Inferior parietal cortex (tissue), 1 donor: Measurements from ENCODE around the gene SLC44A3.

Experiments used
- DNase-seq: peaks from one replicate; pipeline ENCODE4 v3.0.0-alpha.2; 2016; ENCODE audit errors: extremely low spot score

Gene SLC44A3

GRCh38 chr1:94907136-94907535 is 87.0 kb downstream of the SLC44A3 start:
- no peak for DNase-seq

DNA sequence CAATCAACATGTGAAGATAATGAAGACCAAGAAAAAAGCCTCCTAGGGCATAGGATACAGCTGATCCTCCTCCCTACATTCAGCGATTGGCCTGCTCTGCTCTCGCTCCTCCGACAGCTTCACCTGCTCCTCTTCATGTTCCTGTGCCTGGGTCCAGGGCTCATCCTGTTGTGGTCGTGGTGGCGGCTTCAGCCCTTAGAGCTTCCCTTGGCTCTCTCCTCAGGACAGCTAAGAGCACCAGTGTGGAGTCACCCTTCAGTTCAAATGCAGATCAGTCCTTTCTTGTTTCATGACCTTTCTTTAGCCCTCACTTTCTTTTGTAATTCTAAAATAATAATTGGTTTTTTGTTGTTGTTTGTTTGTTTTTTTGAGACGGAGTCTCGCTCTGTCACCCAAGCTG is 88.0 kb downstream of the SLC44A3 start:
- DNase-seq = no peak

DNA sequence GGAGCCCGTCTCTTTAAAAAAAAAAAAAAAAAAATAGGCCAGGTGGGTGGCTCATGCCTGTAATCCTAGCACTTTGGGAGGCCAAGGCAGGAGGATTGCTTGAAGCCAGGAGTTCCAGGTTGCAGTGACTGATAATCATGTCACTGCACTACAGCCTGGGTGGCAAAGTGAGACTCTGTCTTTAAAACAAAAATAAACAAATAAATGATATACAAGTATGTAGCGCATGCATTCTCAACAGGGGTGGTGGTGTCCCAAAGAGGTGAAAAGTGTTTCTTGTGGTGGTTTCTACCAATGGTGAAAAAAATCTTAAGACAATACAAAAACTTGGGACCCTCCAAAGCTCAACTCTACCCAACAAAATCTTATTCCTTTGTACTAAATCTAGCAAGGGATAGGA is 88.8 kb downstream of the SLC44A3 start:
- DNase-seq = no peak

GRCh38 chr1:94909486-94909885 is 89.3 kb downstream of the SLC44A3 start:
- no peak for DNase-seq

DNA sequence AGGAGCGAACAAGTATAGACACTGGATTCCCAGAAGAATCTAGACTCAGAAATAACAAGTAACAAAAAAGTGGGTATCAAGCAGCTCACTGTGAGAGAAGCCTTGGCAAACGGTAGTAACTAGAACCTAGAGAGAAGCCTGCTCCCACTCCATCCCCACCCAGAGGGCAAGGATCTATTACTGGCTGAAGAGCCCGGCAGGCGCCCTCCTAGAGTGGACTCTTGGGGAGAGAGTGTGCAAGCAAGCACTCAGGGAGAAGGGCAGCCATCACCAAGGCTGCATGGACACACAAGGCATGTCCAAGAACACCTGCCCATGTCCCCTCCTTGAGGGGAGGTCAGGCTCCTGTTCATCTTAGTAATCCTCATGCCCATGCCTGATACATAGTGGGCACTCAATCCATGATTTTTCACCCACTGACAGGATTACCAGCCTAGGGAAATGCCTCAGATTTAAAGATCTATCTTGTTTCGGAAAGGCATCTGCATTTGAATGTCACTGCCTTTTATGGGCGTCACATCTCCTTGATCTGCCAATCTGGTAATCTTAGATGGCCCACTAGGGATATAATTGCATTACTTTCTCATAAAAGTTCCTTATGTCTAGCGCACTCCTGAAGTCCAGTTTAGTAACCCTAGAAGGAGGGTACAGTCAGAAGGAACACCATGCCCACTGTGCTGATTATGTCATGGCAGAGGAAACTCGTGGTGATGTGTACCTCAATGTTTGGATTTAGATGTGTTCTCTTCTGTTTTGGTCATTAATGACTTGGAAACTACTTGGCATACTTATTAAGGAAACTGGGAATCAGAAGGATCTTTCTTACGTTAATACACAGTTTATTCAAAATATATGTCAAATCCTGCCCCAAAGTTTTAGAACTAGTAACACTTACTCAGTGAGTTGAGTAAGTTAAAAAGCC is 92.4 kb downstream of the SLC44A3 start:
- no peak for DNase-seq

DNA sequence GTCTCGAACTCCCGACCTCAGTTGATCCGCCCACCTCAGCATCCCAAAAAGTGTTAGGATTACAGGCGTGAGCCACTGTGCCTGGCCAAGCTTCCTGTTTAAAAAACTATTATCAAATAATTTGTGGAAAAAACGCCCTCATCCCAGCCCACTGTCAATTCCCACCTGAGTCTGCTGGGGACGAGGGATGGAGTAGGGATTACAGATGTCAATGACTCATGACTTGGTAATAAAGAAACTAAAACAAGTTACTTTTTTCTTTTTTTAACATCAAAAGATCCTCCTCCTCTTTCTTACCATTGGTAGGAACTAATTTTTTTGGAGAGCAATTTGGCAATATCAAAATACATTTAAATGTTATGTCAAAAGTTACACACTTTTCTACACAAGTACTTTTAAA is 97.1 kb downstream of the SLC44A3 start:
- DNase-seq = no peak

GRCh38 chr1:94919241-94920030 is 99.3 kb downstream of the SLC44A3 start:
- no peak for DNase-seq

DNA sequence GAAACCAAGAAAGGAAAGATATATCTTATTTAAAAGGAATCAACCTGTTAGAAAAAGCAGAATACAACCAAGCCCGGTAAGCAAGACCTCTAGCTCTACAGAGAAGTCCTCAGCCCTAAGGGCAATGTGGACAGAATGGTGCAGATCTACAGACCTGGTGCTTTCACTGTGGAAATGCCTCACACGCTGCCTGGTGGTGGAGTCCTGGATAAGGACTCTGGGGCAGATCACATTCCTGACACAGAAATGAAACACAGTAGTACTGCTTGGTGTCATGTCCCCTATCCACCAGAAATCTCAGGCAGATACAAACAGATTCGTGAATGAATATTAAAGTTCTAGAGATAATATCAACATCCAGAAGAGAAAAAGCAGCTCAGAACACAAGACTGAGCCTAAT is 99.9 kb downstream of the SLC44A3 start:
- DNase-seq = no peak

DNA sequence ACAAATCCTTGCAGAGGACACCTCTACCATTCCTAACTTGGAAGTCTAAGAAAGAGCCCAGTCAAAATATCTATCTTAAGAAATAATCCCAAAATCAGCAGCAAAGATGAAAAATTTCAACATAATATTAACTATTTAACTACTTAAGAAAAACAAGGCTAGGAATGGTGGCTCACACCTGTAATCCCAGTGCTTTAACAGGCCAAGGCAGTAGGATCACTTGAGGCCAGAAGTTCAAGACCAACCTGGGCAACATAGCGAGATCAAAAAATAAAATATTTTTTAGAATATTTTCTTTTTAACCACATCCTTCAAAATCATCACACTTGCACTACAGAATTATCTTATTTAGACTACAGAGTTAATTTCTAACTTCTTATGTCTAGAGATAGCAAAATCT is 101.8 kb downstream of the SLC44A3 start:
- DNase-seq = no peak

DNA sequence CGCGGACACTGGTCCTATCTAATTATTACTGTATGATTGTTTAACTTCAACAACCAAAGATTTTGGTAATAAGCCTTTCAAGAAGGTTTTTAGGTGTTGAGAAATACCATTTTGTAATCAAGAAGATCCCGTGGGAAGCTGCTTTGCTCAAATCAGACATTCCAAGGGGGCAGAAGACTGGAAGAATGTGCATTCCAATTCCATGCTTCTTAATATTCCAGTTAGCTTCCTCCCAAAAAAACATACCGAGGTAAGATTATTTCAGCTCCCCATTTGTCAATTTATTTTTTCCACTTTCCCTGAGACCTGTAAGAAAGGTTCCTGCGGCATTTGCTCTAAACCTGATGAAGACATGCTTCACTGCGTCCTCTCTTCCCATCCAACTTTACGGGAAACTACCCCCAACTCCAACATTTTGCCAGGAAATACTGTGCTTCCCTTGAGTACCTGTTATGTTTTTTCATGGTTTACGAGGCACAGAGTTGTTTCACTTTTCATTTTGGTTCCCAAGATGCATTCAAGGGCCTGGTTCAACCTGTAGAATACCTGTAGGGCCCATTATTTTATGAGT is 102.7 kb downstream of the SLC44A3 start:
- DNase-seq = no peak

DNA sequence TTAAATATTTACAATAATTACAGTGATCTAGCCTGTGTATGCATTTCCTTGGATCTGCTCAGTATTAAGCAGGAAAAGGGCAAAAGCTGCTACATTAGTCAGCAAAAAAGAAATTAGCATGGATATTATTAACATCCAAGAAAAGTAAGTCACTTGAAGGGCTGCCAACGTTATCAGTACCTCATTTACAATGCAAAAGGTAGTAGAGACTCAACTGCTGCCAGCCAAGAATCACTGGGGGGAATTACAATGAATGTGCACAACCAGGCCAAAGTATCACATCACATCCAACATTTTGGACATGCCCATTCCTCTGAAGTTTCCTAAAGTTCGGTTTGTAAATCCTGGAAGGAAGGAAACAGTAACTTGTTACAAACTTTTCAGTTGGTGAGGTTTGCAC is 104.8 kb downstream of the SLC44A3 start:
- peak; percentile 22 for DNase-seq

- DNase-seq = peak; percentile 71
Measured at GRCh38 chr1:94925561-94926125, 105.5 kb downstream of the SLC44A3 start.

- DNase-seq = peak; percentile 60
Measured at GRCh38 chr1:94926126-94926914, 106.2 kb downstream of the SLC44A3 start.

- DNase-seq = peak; percentile 86
Measured at GRCh38 chr1:94926915-94927404, 106.8 kb downstream of the SLC44A3 start, which contains the start of gene CNN3. TSS of gene CNN3 (minus strand) at chr1:94927110. CDS start at chr1:94926894, 216 bp downstream.

DNA sequence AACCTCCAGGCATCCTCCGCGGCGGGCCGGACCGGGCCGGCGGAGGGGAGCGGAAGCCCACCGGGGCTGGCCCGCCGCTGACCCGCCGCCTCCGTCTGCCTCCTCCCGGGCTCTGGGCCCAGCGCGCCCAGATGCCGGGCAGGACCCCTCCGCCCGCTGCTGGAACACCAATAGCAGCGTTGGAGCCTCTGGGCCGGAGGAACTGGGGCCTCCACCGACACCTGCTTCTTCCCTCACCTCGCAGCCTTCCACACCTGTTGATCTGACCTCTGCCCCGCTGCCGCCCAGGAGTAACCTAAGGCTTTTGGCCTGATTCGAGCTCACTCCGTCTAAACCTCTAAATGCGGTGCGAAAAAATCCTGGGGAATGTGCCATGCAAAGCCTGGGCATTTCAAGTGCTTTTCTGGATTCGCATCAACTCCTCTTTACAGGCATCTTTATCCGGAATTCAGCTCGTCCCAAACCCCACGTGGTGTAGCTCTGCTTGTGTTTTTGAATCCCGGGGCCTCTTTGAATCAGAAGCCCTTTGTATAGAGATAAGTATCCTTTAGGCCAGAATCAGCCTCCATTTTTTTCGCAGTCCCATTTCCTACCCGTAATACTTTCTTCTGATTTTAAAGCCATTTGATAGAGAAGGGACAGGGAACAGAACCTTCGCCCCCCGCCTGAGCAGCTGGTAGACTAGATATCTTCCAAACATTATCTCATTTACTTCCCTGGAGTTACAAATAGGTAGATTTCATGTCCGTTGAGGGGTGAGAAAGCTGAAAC is 107.4 kb downstream of the SLC44A3 start:
- DNase-seq = peak; percentile 77

DNA sequence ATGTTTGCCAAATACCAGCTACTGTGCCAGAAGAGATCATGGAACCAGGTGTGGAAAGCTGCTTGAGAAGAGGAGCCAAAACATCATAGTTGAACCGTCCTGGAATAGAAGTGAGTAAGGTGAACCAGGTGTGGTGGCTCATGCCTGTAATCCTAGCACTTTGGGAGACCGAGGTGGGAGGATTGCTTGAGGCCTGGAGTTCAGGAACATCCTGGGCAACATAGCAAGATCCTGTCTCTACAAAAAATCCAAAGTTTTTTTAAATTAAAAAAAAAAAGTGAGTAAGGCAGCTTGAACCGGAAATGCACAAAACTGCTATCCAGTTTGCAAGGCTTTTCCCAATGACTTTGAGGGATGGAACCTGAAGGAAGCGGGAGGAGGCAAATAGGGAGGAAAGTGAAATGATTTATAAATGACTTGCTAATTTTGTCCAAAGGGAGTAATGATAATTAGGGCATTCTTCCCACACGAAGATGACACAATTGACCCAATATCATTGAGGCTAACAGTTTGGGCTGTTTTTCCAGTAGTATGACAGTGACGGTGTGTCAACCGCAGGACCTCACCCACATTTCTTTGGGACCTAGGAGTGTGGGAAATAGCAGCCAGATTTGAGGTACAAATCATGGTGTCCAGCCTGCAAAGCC is 108.3 kb downstream of the SLC44A3 start:
- no peak for DNase-seq

- no peak for DNase-seq
Measured at GRCh38 chr1:94929351-94930217, 109.4 kb downstream of the SLC44A3 start.

- DNase-seq = no peak
Measured at GRCh38 chr1:94931254-94931841, 111.2 kb downstream of the SLC44A3 start.
